GM12878 (cell line): ENCODE results near the gene ADAMTS2. TPM values are rescaled to one million over a fixed set of nuclear protein-coding genes. Genes with fewer than 3 reads are reported as not detected.

Experiments
- BCL3 ChIP-seq: IDR thresholded peaks from 2 replicates; pipeline ENCODE4 v1.6.1; 2011; ENCODE audit warnings: borderline replicate concordance, low read depth, mild to moderate bottlenecking, moderate library complexity, low read length; ENCODE audit not compliant: insufficient read depth, poor library complexity, severe bottlenecking
- IRF4 ChIP-seq: IDR thresholded peaks from 2 replicates; pipeline ENCODE4 v1.6.1; 2011; ENCODE audit warnings: low read depth, low read length
- PKNOX1 ChIP-seq: fragments of 450-650 bp; IDR thresholded peaks from 2 replicates; pipeline ENCODE4 v1.6.1; 2016; ENCODE audit warnings: mild to moderate bottlenecking
- RELB ChIP-seq: fragments of 450-650 bp; IDR thresholded peaks from 2 replicates; pipeline ENCODE4 v1.6.1; 2017; ENCODE audit warnings: low read depth, mild to moderate bottlenecking, moderate library complexity
- ZBTB11 ChIP-seq: fragments of 450-650 bp; formaldehyde crosslinking; IDR thresholded peaks from 2 replicates; pipeline ENCODE4 v1.5.0; 2022; ENCODE audit warnings: mild to moderate bottlenecking, missing genetic modification characterization
- polyA plus RNA-seq, 11 experiments: library from polyadenylated mRNA; depleted of rRNA in 4 of 11; unstranded in 6 of 11; stranded (reverse) in 5 of 11; fragments of >200 nt; fragmentation: Nextera tagmentation in 4 of 11; fragmentation: Illumina TruSeq in 1 of 11; extraction: Ambion mirVana in 4 of 11; extraction: Trizol in 1 of 11; gene quantifications; 1 replicate in 1 of 11; 2 replicates in 10 of 11; pipeline versions ENCODE4 v1.2.1 to v1.2.3, GENCODE V29; 2011 to 2016; ENCODE audit warnings: inconsistent platforms in 2 of 11, missing spikeins in 2 of 11, low read depth in 1 of 11
- total RNA-seq, 4 experiments: library from RNA; depleted of rRNA in 3 of 4; stranded (reverse); fragments of >200 nt in 3 of 4; fragmentation: Illumina TruSeq in 1 of 4; extraction: Trizol in 1 of 4; gene quantifications; 2 replicates each; pipeline versions ENCODE4 v1.2.1 to v1.2.3, GENCODE V29; 2013 to 2021

The ADAMTS2 gene
- total and polyA plus RNA-seq, 10 of the 15 experiments (the other 5 are each of a cell fraction or from before 2014, with no cell fraction given): 0.03 to 0.05 TPM; not detected in 8

- TF ChIP-seq RELB (no peak), PKNOX1 (no peak), ZBTB11 (CRISPR knock-in tag) (no peak), BCL3 (no peak), IRF4 (no peak)
- TF ChIP-seq, all 136 proteins: peak for 0
Measured at GRCh38 chr5:179377421-179378115, 32.3 kb upstream of the ADAMTS2 start (continued).
